H1 (cell line): ENCODE measurements around the gene ATXN7. TPM values are rescaled to one million over a fixed set of nuclear protein-coding genes. Genes with fewer than 3 reads are reported as not detected.

Experiments used
- CTCF ChIA-PET: fragments of 300-600 bp; sonication (Branson Sonifier 250); formaldehyde crosslinking; loops from one replicate; lab custom pipeline; 2021; ENCODE audit not compliant: partially characterized antibody; lab: Charles Lee
- POLR2A ChIA-PET: fragments of 300-600 bp; sonication (Branson Sonifier 250); formaldehyde crosslinking; loops from one replicate; lab custom pipeline; 2021; ENCODE audit warnings: inconsistent platforms; ENCODE audit not compliant: partially characterized antibody; lab: Charles Lee
- DNase-seq, 2 experiments: peaks; one replicate each; pipeline versions ENCODE4 v3.0.0 to v3.0.0-alpha.2; 2010 to 2022; ENCODE audit warnings: low spot score in 2 of 2, low read depth in 1 of 2, mixed read lengths in 1 of 2
- FAIRE-seq: peaks from 2 replicates; lab custom pipeline; 2011; peaks lifted over from hg19 to GRCh38; lab: Jason Lieb, UNC
- H2AFZ ChIP-seq: 2 replicates; pipeline ENCODE4 v1.8.1; 2012; ENCODE audit warnings: low read length, inconsistent platforms
- H2AK5ac ChIP-seq: 2 replicates; pipeline ENCODE4 v1.6.1; 2013; ENCODE audit warnings: low read depth, low read length
- H2BK120ac ChIP-seq: replicated peaks from 2 replicates; pipeline ENCODE3; 2013; ENCODE audit warnings: low read depth, low read length, inconsistent platforms
- H2BK12ac ChIP-seq: 2 replicates; pipeline ENCODE4 v1.6.1; 2013; ENCODE audit warnings: low read depth, low read length
- H2BK15ac ChIP-seq: 2 replicates; pipeline ENCODE4 v1.6.1; 2013; ENCODE audit warnings: low read length
- H2BK20ac ChIP-seq: 2 replicates; pipeline ENCODE4 v1.6.1; 2013; ENCODE audit warnings: low read length
- H2BK5ac ChIP-seq: 2 replicates; pipeline ENCODE4 v1.6.1; 2013; ENCODE audit warnings: low read depth, low read length
- H3K14ac ChIP-seq: 2 replicates; pipeline ENCODE4 v1.6.1; 2013; ENCODE audit warnings: inconsistent platforms; ENCODE audit not compliant: insufficient read length
- H3K18ac ChIP-seq: 2 replicates; pipeline ENCODE4 v1.6.1; 2013; ENCODE audit warnings: low read length; ENCODE audit errors: extremely low read depth
- H3K23ac ChIP-seq: 2 replicates; pipeline ENCODE4 v1.6.1; 2013; ENCODE audit warnings: inconsistent platforms; ENCODE audit not compliant: insufficient read length
- H3K23me2 ChIP-seq: 2 replicates; pipeline ENCODE4 v1.6.1; 2013; ENCODE audit warnings: low read depth, low read length
- H3K27ac ChIP-seq: 2 replicates; pipeline ENCODE4 v1.6.1; 2011; ENCODE audit warnings: low read depth, low read length, inconsistent platforms
- H3K27me3 ChIP-seq, 4 experiments: replicated peaks in 1 of 4; 1 replicate in 1 of 4; 2 replicates in 3 of 4; pipeline versions ENCODE4 v1.6.1 to v1.8.1; 2011 to 2013; ENCODE audit warnings: low read length in 3 of 4, mild to moderate bottlenecking in 3 of 4, inconsistent platforms in 2 of 4, mixed read lengths in 2 of 4, moderate library complexity in 1 of 4; ENCODE audit not compliant: control insufficient read depth in 3 of 4, insufficient read depth in 3 of 4; ENCODE audit errors: extremely low read depth in 1 of 4
- H3K36me3 ChIP-seq, 4 experiments: 2 replicates each; pipeline versions ENCODE4 v1.6.1 to v1.8.1; 2011 to 2013; ENCODE audit warnings: mild to moderate bottlenecking in 4 of 4, low read length in 3 of 4, moderate library complexity in 2 of 4, control low read depth in 1 of 4, inconsistent platforms in 1 of 4; ENCODE audit not compliant: insufficient read depth in 4 of 4, control insufficient read depth in 2 of 4
- H3K4ac ChIP-seq: replicated peaks from 2 replicates; pipeline ENCODE3; 2013; ENCODE audit warnings: low read length, low read depth, mixed read lengths, inconsistent platforms; ENCODE audit not compliant: insufficient read length
- H3K4me1 ChIP-seq, 4 experiments: replicated peaks in 1 of 4; 1 replicate in 1 of 4; 2 replicates in 3 of 4; pipeline versions ENCODE4 v1.6.1 to v1.8.1; 2011 to 2013; ENCODE audit warnings: low read length in 3 of 4, inconsistent platforms in 2 of 4, mixed read lengths in 1 of 4; ENCODE audit not compliant: insufficient read depth in 4 of 4, control insufficient read depth in 3 of 4
- H3K4me2 ChIP-seq, 2 experiments: 2 replicates each; pipeline versions ENCODE4 v1.6.1 to v1.8.1; 2011 to 2013; ENCODE audit warnings: low read depth in 2 of 2, low read length in 2 of 2, control low read depth in 1 of 2, inconsistent platforms in 1 of 2, mild to moderate bottlenecking in 1 of 2; ENCODE audit not compliant: insufficient read depth in 1 of 2
- H3K4me3 ChIP-seq, 4 experiments: fragments of 200-600, 300-600 bp in 1 of 4; sonication (generic), shearing (Covaris generic), sonication (Bioruptor Twin) in 1 of 4; 2 replicates each; pipeline versions ENCODE4 v1.5.1 to v1.8.1; 2011 to 2016; ENCODE audit warnings: low read length in 4 of 4, low read depth in 3 of 4, control low read depth in 2 of 4, inconsistent platforms in 2 of 4, mild to moderate bottlenecking in 2 of 4, mixed read lengths in 1 of 4, moderate library complexity in 1 of 4; ENCODE audit not compliant: insufficient read depth in 2 of 4; ENCODE audit errors: extremely low read depth in 1 of 4
- H3K56ac ChIP-seq: replicated peaks from 2 replicates; pipeline ENCODE3; 2013; ENCODE audit warnings: low read depth, mild to moderate bottlenecking, mixed read lengths, low read length, inconsistent platforms; ENCODE audit not compliant: insufficient read length
- H3K79me1 ChIP-seq: 2 replicates; pipeline ENCODE4 v1.6.1; 2013; ENCODE audit warnings: low read depth, low read length, control low read depth
- H3K79me2 ChIP-seq, 2 experiments: 2 replicates each; pipeline versions ENCODE4 v1.6.1 to v1.8.1; 2012 to 2013; ENCODE audit warnings: low read length in 2 of 2, mild to moderate bottlenecking in 2 of 2, inconsistent platforms in 1 of 2; ENCODE audit not compliant: insufficient read depth in 2 of 2, control insufficient read depth in 1 of 2
- H3K9ac ChIP-seq, 4 experiments: replicated peaks in 1 of 4; 1 replicate in 1 of 4; 2 replicates in 3 of 4; pipeline versions ENCODE4 v1.6.1 to v1.8.1; 2011 to 2013; ENCODE audit warnings: low read depth in 3 of 4, low read length in 3 of 4, control low read depth in 2 of 4, mild to moderate bottlenecking in 2 of 4, moderate library complexity in 2 of 4, inconsistent platforms in 1 of 4; ENCODE audit errors: extremely low read depth in 1 of 4
- H3K9me3 ChIP-seq, 2 experiments: 2 replicates each; pipeline versions ENCODE4 v1.6.1 to v1.8.1; 2012 to 2013; ENCODE audit warnings: mild to moderate bottlenecking in 2 of 2, moderate library complexity in 2 of 2, control low read depth in 1 of 2, inconsistent platforms in 1 of 2, low read depth in 1 of 2, low read length in 1 of 2, mixed read lengths in 1 of 2; ENCODE audit not compliant: insufficient read depth in 2 of 2
- H4K20me1 ChIP-seq, 2 experiments: replicated peaks in 1 of 2; 2 replicates each; pipeline versions ENCODE3 to v1.8.1; 2011 to 2013; ENCODE audit warnings: inconsistent platforms in 2 of 2, low read length in 2 of 2, mild to moderate bottlenecking in 1 of 2; ENCODE audit not compliant: insufficient read depth in 2 of 2, control insufficient read depth in 1 of 2
- H4K5ac ChIP-seq: 2 replicates; pipeline ENCODE4 v1.6.1; 2013; ENCODE audit warnings: low read length, low read depth, mixed read lengths, inconsistent platforms; ENCODE audit not compliant: insufficient read length
- H4K8ac ChIP-seq: 2 replicates; pipeline ENCODE4 v1.8.0; 2013; ENCODE audit warnings: mild to moderate bottlenecking, moderate library complexity, low read length, inconsistent platforms; ENCODE audit not compliant: insufficient read depth; ENCODE audit errors: extremely low read depth
- H4K91ac ChIP-seq: replicated peaks from 2 replicates; pipeline ENCODE3; 2013; ENCODE audit warnings: low read length, mixed read lengths, inconsistent platforms; ENCODE audit not compliant: insufficient read length
- BACH1 ChIP-seq: IDR thresholded peaks from 2 replicates; pipeline ENCODE4 v1.6.1; 2012; ENCODE audit warnings: low read length, improper control_type of control experiment
- CBX8 ChIP-seq: fragments of 300-800, 300-1000 bp; sonication (generic); IDR thresholded peaks from 2 replicates; pipeline ENCODE4 v1.7.1; 2016; ENCODE audit warnings: low read depth, low read length, borderline replicate concordance
- CHD2 ChIP-seq: IDR thresholded peaks from 2 replicates; pipeline ENCODE4 v1.6.1; 2012; ENCODE audit warnings: low read length, improper control_type of control experiment
- NRF1 ChIP-seq: IDR thresholded peaks from 2 replicates; pipeline ENCODE4 v1.6.1; 2011; ENCODE audit warnings: mild to moderate bottlenecking, low read depth, low read length, improper control_type of control experiment
- PHF8 ChIP-seq: fragments of 200-600 bp; sonication (generic); conservative IDR thresholded peaks from 2 replicates; pipeline ENCODE4 v1.7.1; 2012; ENCODE audit warnings: low read depth, mild to moderate bottlenecking, inconsistent platforms, low read length, moderate library complexity
- RBBP5 ChIP-seq: IDR thresholded peaks from 2 replicates; pipeline ENCODE4 v1.7.1; 2012; ENCODE audit warnings: low read depth, mild to moderate bottlenecking, inconsistent platforms, low read length, moderate library complexity, borderline replicate concordance
- SIN3A ChIP-seq, 2 experiments: IDR thresholded peaks in 1 of 2; conservative IDR thresholded peaks in 1 of 2; 2 replicates each; pipeline ENCODE4 v1.6.1; 2011 to 2012; ENCODE audit warnings: low read length in 2 of 2, improper control_type of control experiment in 1 of 2, low read depth in 1 of 2, mild to moderate bottlenecking in 1 of 2
- SIRT6 ChIP-seq: IDR thresholded peaks from one replicate; pipeline ENCODE4 v1.7.1; 2012; ENCODE audit warnings: low read length, inconsistent platforms
- SRF ChIP-seq: IDR thresholded peaks from 2 replicates; pipeline ENCODE4 v1.6.1; 2011; ENCODE audit warnings: mild to moderate bottlenecking, low read depth, low read length, moderate library complexity
- WGBS, 2 experiments: shearing (Covaris generic) in 1 of 2; methylation state at CpG; one replicate each; pipeline versions ENCODE4 v1.1.6 to v1.1.7; 2013 to 2015; ENCODE audit warnings: low lambda C conversion rate in 2 of 2, mixed read lengths in 2 of 2, inconsistent platforms in 1 of 2, low coverage in 1 of 2, missing lambda C conversion rate in 1 of 2; ENCODE audit not compliant: insufficient replicate concordance in 2 of 2, insufficient coverage in 1 of 2, insufficient read length in 1 of 2; ENCODE audit errors: extremely low coverage in 1 of 2, missing lambda C conversion rate in 1 of 2; 5-methylcytosine and 5-hydroxymethylcytosine counted together
- polyA plus RNA-seq, 7 experiments: library from polyadenylated mRNA; depleted of rRNA in 3 of 7; stranded (reverse) in 5 of 7; unstranded in 2 of 7; fragments of >200 nt in 5 of 7; fragments of 200-250 nt in 2 of 7; gene quantifications; 1 replicate in 5 of 7; 2 replicates in 1 of 7; 4 replicates in 1 of 7; pipeline versions ENCODE4 v1.2.1 to v1.2.3, GENCODE V29; 2011 to 2013; ENCODE audit warnings: missing spikeins in 2 of 7, mixed read lengths in 2 of 7
- total RNA-seq: library from RNA; stranded (reverse); fragmentation: NEBNext Ultra II Directional; extraction: Animal tissue kit (Norgen Biotek cat#: 25700); gene quantifications from 2 replicates; pipeline ENCODE4 v1.2.1, GENCODE V29; 2021

Gene ATXN7
- total and polyA plus RNA-seq, 2 of the 8 experiments (the other 6 are each of a cell fraction or from before 2014, with no cell fraction given) = 15.5 to 16.8 TPM

- Histone ChIP-seq H3K27me3 (no peaks in the 10 kb centered on the region), H3K27ac (no peak overlapping the region), H3K23me2 (no peaks in the 10 kb centered on the region), H3K4me1 (no peaks in the 10 kb centered on the region), H2BK20ac (no peak overlapping the region), H4K20me1 (no peaks in the 10 kb centered on the region), H3K4me2 (no peak overlapping the region), H3K79me1 (no peaks in the 10 kb centered on the region), H2BK15ac (no peak overlapping the region), H3K14ac (no peak overlapping the region), H3K18ac (no peak overlapping the region), H3K79me2 (no peaks in the 10 kb centered on the region), H4K5ac (no peak overlapping the region), H2BK5ac (no peak overlapping the region), H2BK120ac (no peak overlapping the region), H4K91ac (no peak overlapping the region), H2AK5ac (no peak overlapping the region), H3K9me3 (no peaks in the 10 kb centered on the region), H3K4me3 (no peak overlapping the region), H3K56ac (no peak overlapping the region), H3K4ac (no peak overlapping the region), H3K23ac (no peak overlapping the region), H3K9ac (no peak overlapping the region), H2AFZ (no peak overlapping the region), H3K36me3 (peaks cover 15 to 45% (median 32%) of the 10 kb centered on the region in 4 experiments; a peak in 7 of 8 replicates), H4K8ac (no peak overlapping the region), H2BK12ac (no peak overlapping the region)
- POLR2A ChIA-PET = interaction anchor here (1.4 kb wide), 1 partner anchor 16 kb away, joined by 3 read pairs; no protein-coding TSS in a partner anchor
- CTCF ChIA-PET = interaction anchor here (0.8 to 10.4 kb wide), 17 partner anchors 10 to 490 kb away, joined by 3 to 115 read pairs (median 6); partner anchors contain the start of gene PSMD6
- no peak for TF ChIP-seq SIRT6
- TF ChIP-seq SIN3A (conservative IDR thresholded peaks at IDR 0.05 in 1 of 2, IDR thresholded peaks at IDR 0.05 in 1 of 2; ENCODE audit: low read depth in 1 of 2, low read length in 2 of 2) = no peak
- no peak for TF ChIP-seq NRF1
- no peak for TF ChIP-seq CHD2
- TF ChIP-seq RBBP5 = no peak
- TF ChIP-seq SRF = no peak
- TF ChIP-seq BACH1 = no peak
- TF ChIP-seq PHF8 = no peak
- no peak for TF ChIP-seq CBX8
- 71% methylated on average over 5 of the region's 5 CpGs; no CpG with 5 or more reads in 1 of the 2 experiments for WGBS, 2 experiments
- no peak for FAIRE-seq
- no peak for DNase-seq
These were observed 129.0 kb downstream of the ATXN7 start for GRCh38 chr3:63992516-63993209.
